Epithelial cell of esophagus (primary cell): ENCODE results near the gene BAZ2A.
A peak's percentile ranks its signal among the peaks of the same experiment; 100 is the strongest.

Source experiments
- DNase-seq: peaks from one replicate; pipeline ENCODE4 v3.0.0; 2010; ENCODE audit warnings: low read depth
- H3K4me3 ChIP-seq: 2 replicates; pipeline ENCODE4 v1.5.1; 2011; ENCODE audit warnings: mild to moderate bottlenecking, low read length, control low read depth
- CTCF ChIP-seq: IDR thresholded peaks from 2 replicates; pipeline ENCODE4 v1.5.1; 2011; ENCODE audit warnings: low read depth, mild to moderate bottlenecking, low read length, control low read depth, inconsistent platforms; ENCODE audit not compliant: insufficient read depth; ENCODE audit errors: missing control alignments

BAZ2A gene

GRCh38 chr12:56614627-56615026 is 15.5 kb downstream of the BAZ2A start:
- H3K4me3 ChIP-seq = no peak overlapping the region
- DNase-seq = no peak
- no peak for TF ChIP-seq CTCF

- DNase-seq = no peak
- H3K4me3 ChIP-seq = no peak overlapping the region
- TF ChIP-seq CTCF = no peak
Observed at GRCh38 chr12:56604355-56604754, 25.8 kb downstream of the BAZ2A start.

- DNase-seq = no peak
- no peak overlapping the region for H3K4me3 ChIP-seq
- no peak for TF ChIP-seq CTCF
Observed at GRCh38 chr12:56602239-56602638, 27.9 kb downstream of the BAZ2A start.

- DNase-seq = no peak
- no peak overlapping the region for H3K4me3 ChIP-seq
- peak; percentile 4 for TF ChIP-seq CTCF
Observed at GRCh38 chr12:56601503-56601902, 28.6 kb downstream of the BAZ2A start.

GRCh38 chr12:56600753-56601152 is 29.4 kb downstream of the BAZ2A start:
- no peak for TF ChIP-seq CTCF
- no peak overlapping the region for H3K4me3 ChIP-seq
- no peak for DNase-seq

- H3K4me3 ChIP-seq = no peak overlapping the region
- DNase-seq = no peak
- TF ChIP-seq CTCF = no peak
Observed at GRCh38 chr12:56599797-56600196, 30.3 kb downstream of the BAZ2A start.

GRCh38 chr12:56599041-56599440 is 31.1 kb downstream of the BAZ2A start:
- no peak overlapping the region for H3K4me3 ChIP-seq
- DNase-seq = no peak
- no peak for TF ChIP-seq CTCF
